HEK293 (cell line): ENCODE results near the gene OR13C4.

Experiments
- CTCF ChIA-PET: fragments of 350-600 bp; formaldehyde crosslinking; extraction: SDS; loops from one replicate; lab custom pipeline; 2021; ENCODE audit warnings: antibody characterized with exemption; lab: Yijun Ruan, JAX
- POLR2A ChIA-PET: fragments of 300-600 bp; formaldehyde crosslinking; extraction: SDS; loops from one replicate; lab custom pipeline; 2020; ENCODE audit warnings: antibody characterized with exemption, inconsistent platforms; lab: Yijun Ruan, JAX
- H3K27ac ChIP-seq: fragments of 200-500 bp; sonication (Bioruptor generic); 2 replicates; pipeline ENCODE4 v1.5.1; 2014; ENCODE audit warnings: low read depth, low read length, control low read depth, inconsistent platforms; ENCODE audit errors: extremely low read depth
- H3K36me3 ChIP-seq, 2 experiments: fragments of 200-500 bp in 1 of 2; sonication (Bioruptor generic) in 1 of 2; 1 replicate in 1 of 2; 2 replicates in 1 of 2; pipeline ENCODE4 v1.5.1; 2014 to 2017; ENCODE audit warnings: inconsistent platforms in 2 of 2, low read length in 2 of 2; ENCODE audit not compliant: control insufficient read depth in 2 of 2, insufficient read depth in 1 of 2
- H3K4me1 ChIP-seq: fragments of 200-500 bp; sonication (Bioruptor generic); 2 replicates; pipeline ENCODE4 v1.5.1; 2014; ENCODE audit warnings: mild to moderate bottlenecking, low read length, inconsistent platforms; ENCODE audit not compliant: control insufficient read depth, insufficient read depth
- H3K4me3 ChIP-seq: 2 replicates; pipeline ENCODE4 v1.5.1; 2011; ENCODE audit warnings: low read depth, mild to moderate bottlenecking, control low read depth, low read length, moderate library complexity
- H3K9me3 ChIP-seq: fragments of 200-500 bp; sonication (Bioruptor generic); 2 replicates; pipeline ENCODE4 v1.5.1; 2014; ENCODE audit warnings: low read depth, low read length, inconsistent platforms; ENCODE audit not compliant: control insufficient read depth, insufficient read depth
- CTCF ChIP-seq: fragments of 450-650 bp; formaldehyde crosslinking; IDR thresholded peaks from 2 replicates; pipeline ENCODE4 v1.5.1; 2016; ENCODE audit warnings: missing biosample characterization, missing genetic modification characterization
- FEZF1 ChIP-seq: fragments of 450-650 bp; formaldehyde crosslinking; IDR thresholded peaks from 2 replicates; pipeline ENCODE4 v1.5.1; 2016; ENCODE audit warnings: missing biosample characterization, missing genetic modification characterization
- HIC1 ChIP-seq: fragments of 450-650 bp; formaldehyde crosslinking; IDR thresholded peaks from 2 replicates; pipeline ENCODE4 v1.5.1; 2016; ENCODE audit warnings: missing biosample characterization, missing genetic modification characterization
- OVOL3 ChIP-seq: fragments of 450-650 bp; formaldehyde crosslinking; IDR thresholded peaks from 2 replicates; pipeline ENCODE4 v1.5.1; 2016; ENCODE audit warnings: missing biosample characterization, missing genetic modification characterization
- SCRT2 ChIP-seq: fragments of 450-650 bp; formaldehyde crosslinking; IDR thresholded peaks from 2 replicates; pipeline ENCODE4 v1.5.1; 2016; ENCODE audit warnings: missing biosample characterization, missing genetic modification characterization
- ZFP41 ChIP-seq: fragments of 450-650 bp; formaldehyde crosslinking; IDR thresholded peaks from 2 replicates; pipeline ENCODE4 v1.5.1; 2016; ENCODE audit warnings: missing biosample characterization, missing genetic modification characterization, borderline replicate concordance
- ZNF133 ChIP-seq: fragments of 450-650 bp; formaldehyde crosslinking; IDR thresholded peaks from 2 replicates; pipeline ENCODE4 v1.5.1; 2016; ENCODE audit warnings: missing biosample characterization, missing genetic modification characterization
- ZNF184 ChIP-seq: fragments of 450-650 bp; IDR thresholded peaks from 2 replicates; pipeline ENCODE4 v1.5.1; 2018; ENCODE audit warnings: missing biosample characterization, mild to moderate bottlenecking, missing genetic modification characterization
- ZNF2 ChIP-seq: fragments of 450-650 bp; formaldehyde crosslinking; IDR thresholded peaks from 2 replicates; pipeline ENCODE4 v1.5.1; 2016; ENCODE audit warnings: missing biosample characterization, missing genetic modification characterization
- ZNF274 ChIP-seq, 2 experiments: fragments of 200-500 bp in 1 of 2; fragments of 450-650 bp in 1 of 2; sonication (Bioruptor generic) in 1 of 2; formaldehyde crosslinking in 1 of 2; IDR thresholded peaks; 2 replicates each; pipeline versions ENCODE4 v1.5.1 to v1.6.1; 2014 to 2016; ENCODE audit warnings: borderline replicate concordance in 1 of 2, inconsistent platforms in 1 of 2, low read length in 1 of 2, missing biosample characterization in 1 of 2, missing genetic modification characterization in 1 of 2
- ZNF391 ChIP-seq: fragments of 450-650 bp; formaldehyde crosslinking; IDR thresholded peaks from 2 replicates; pipeline ENCODE4 v1.5.1; 2016; ENCODE audit warnings: low read depth, missing biosample characterization, missing genetic modification characterization, borderline replicate concordance
- ZNF426 ChIP-seq: fragments of 450-650 bp; formaldehyde crosslinking; IDR thresholded peaks from 2 replicates; pipeline ENCODE4 v1.5.1; 2017; ENCODE audit warnings: missing biosample characterization, missing genetic modification characterization, mild to moderate bottlenecking, inconsistent platforms, moderate library complexity
- ZNF48 ChIP-seq: fragments of 450-650 bp; formaldehyde crosslinking; IDR thresholded peaks from 2 replicates; pipeline ENCODE4 v1.5.1; 2016; ENCODE audit warnings: missing biosample characterization, missing genetic modification characterization
- ZNF518A ChIP-seq: fragments of 450-650 bp; formaldehyde crosslinking; conservative IDR thresholded peaks from 2 replicates; pipeline ENCODE4 v1.5.1; 2016; ENCODE audit warnings: low read depth, missing biosample characterization, missing genetic modification characterization
- ZNF544 ChIP-seq: fragments of 450-650 bp; formaldehyde crosslinking; IDR thresholded peaks from 2 replicates; pipeline ENCODE4 v1.5.0; 2017; ENCODE audit warnings: missing biosample characterization, missing genetic modification characterization
- ZNF548 ChIP-seq: fragments of 450-650 bp; formaldehyde crosslinking; IDR thresholded peaks from 2 replicates; pipeline ENCODE4 v1.5.1; 2016; ENCODE audit warnings: missing biosample characterization, missing genetic modification characterization
- ZNF560 ChIP-seq: fragments of 450-650 bp; formaldehyde crosslinking; IDR thresholded peaks from 2 replicates; pipeline ENCODE4 v1.5.1; 2017; ENCODE audit warnings: missing biosample characterization, missing genetic modification characterization, borderline replicate concordance
- ZSCAN5A ChIP-seq: fragments of 450-650 bp; formaldehyde crosslinking; IDR thresholded peaks from 2 replicates; pipeline ENCODE4 v1.5.1; 2016; ENCODE audit warnings: missing biosample characterization, missing genetic modification characterization
- ZXDB ChIP-seq: fragments of 450-650 bp; formaldehyde crosslinking; IDR thresholded peaks from 2 replicates; pipeline ENCODE4 v1.5.1; 2016; ENCODE audit warnings: missing biosample characterization, missing genetic modification characterization

OR13C4 gene

GRCh38 chr9:104556830-104557634 is 30.0 kb upstream of the OR13C4 start (continued):
- TF ChIP-seq ZNF518A (tag by site-specific recombination) (no peak), OVOL3 (tag by site-specific recombination) (no peak), FEZF1 (no peak)

- Histone ChIP-seq H3K9me3 (no peaks in the 10 kb centered on the region), H3K27ac (no peak overlapping the region), H3K4me1 (no peaks in the 10 kb centered on the region), H3K4me3 (no peak overlapping the region), H3K36me3 (no peaks in the 10 kb centered on the region)
- CTCF ChIA-PET, result no interaction called here
- TF ChIP-seq ZNF560 (tag by site-specific recombination) (no peak), ZNF544 (no peak), ZNF133 (no peak), HIC1 (tag by site-specific recombination) (no peak), ZNF48 (tag by site-specific recombination) (no peak), ZFP41 (tag by site-specific recombination) (no peak), ZNF548 (tag by site-specific recombination) (no peak), ZNF391 (tag by site-specific recombination) (no peak), ZNF184 (tag by site-specific recombination) (no peak), ZSCAN5A (no peak), ZXDB (tag by site-specific recombination) (no peak), ZNF2 (tag by site-specific recombination) (no peak), ZNF274 (IDR thresholded peaks at IDR 0.05; ENCODE audit: low read length) (no peak), ZNF274 (tag by site-specific recombination; IDR thresholded peaks at IDR 0.05; ENCODE audit: borderline replicate concordance) (no peak), CTCF (tag by site-specific recombination) (no peak), SCRT2 (no peak), ZNF426 (no peak)
- POLR2A ChIA-PET, result no interaction called here
These were observed 28.5 kb upstream of the OR13C4 start for GRCh38 chr9:104555521-104555920.
